A673 (cell line): ENCODE results near the gene CFAP206. TPM values are rescaled to one million over a fixed set of nuclear protein-coding genes. Genes with fewer than 3 reads are reported as not detected.

ENCODE experiments used
- BruUV-seq: library from RNA; stranded (reverse); fragments of 400-500 nt; replicated peaks from 2 replicates; lab custom pipeline; 2021; lab: Mats Ljungman, UMichigan
- CTCF ChIA-PET: fragments of 300-600 bp; sonication (Branson Sonifier 250); formaldehyde crosslinking; loops from one replicate; lab custom pipeline; 2022; ENCODE audit warnings: antibody characterized with exemption; lab: Charles Lee
- POLR2A ChIA-PET: fragments of 300-600 bp; sonication (Branson Sonifier 250); formaldehyde crosslinking; loops from one replicate; lab custom pipeline; 2022; ENCODE audit warnings: antibody characterized with exemption; ENCODE audit not compliant: low non-redundant PET; lab: Charles Lee
- DNase-seq: peaks from one replicate; pipeline ENCODE4 v3.0.0-alpha.2; 2015; ENCODE audit warnings: low spot score
- H3K27ac ChIP-seq: fragments of 200-600 bp; sonication (generic); 2 replicates; pipeline ENCODE4 v1.5.1; 2016; ENCODE audit warnings: mixed run types, low read depth, mild to moderate bottlenecking, mixed read lengths, antibody characterized with exemption, low read length; ENCODE audit not compliant: poor library complexity, severe bottlenecking
- H3K27me3 ChIP-seq: fragments of 200-600 bp; sonication (generic); replicated peaks from 2 replicates; pipeline ENCODE4 v1.6.1; 2017; ENCODE audit warnings: mixed run types, low read depth, mild to moderate bottlenecking, mixed read lengths, antibody characterized with exemption, low read length; ENCODE audit not compliant: insufficient read depth, poor library complexity
- H3K36me3 ChIP-seq: fragments of 200-600 bp; sonication (generic); 2 replicates; pipeline ENCODE4 v1.6.1; 2016; ENCODE audit warnings: mixed run types, mild to moderate bottlenecking, mixed read lengths, antibody characterized with exemption, low read length; ENCODE audit not compliant: insufficient read depth, poor library complexity, severe bottlenecking
- H3K4me1 ChIP-seq: fragments of 200-600 bp; sonication (generic); 2 replicates; pipeline ENCODE4 v1.6.1; 2017; ENCODE audit warnings: mixed run types, mild to moderate bottlenecking, mixed read lengths, antibody characterized with exemption, low read length; ENCODE audit not compliant: insufficient read depth, poor library complexity, severe bottlenecking
- H3K4me3 ChIP-seq: fragments of 200-600 bp; sonication (generic); 2 replicates; pipeline ENCODE4 v1.5.1; 2016; ENCODE audit warnings: low read depth, mixed run types, mild to moderate bottlenecking, mixed read lengths, low read length; ENCODE audit not compliant: poor library complexity, severe bottlenecking
- H3K9me3 ChIP-seq: fragments of 200-600 bp; sonication (generic); 2 replicates; pipeline ENCODE4 v1.6.1; 2016; ENCODE audit warnings: mixed run types, low read depth, mild to moderate bottlenecking, mixed read lengths, antibody characterized with exemption, low read length; ENCODE audit not compliant: poor library complexity, severe bottlenecking
- EZH2 ChIP-seq: fragments of 200-600 bp; sonication (generic); IDR thresholded peaks from 2 replicates; pipeline ENCODE4 v1.6.1; 2017; ENCODE audit warnings: borderline replicate concordance, low read depth, mild to moderate bottlenecking, mixed read lengths, antibody characterized with exemption, low read length; ENCODE audit not compliant: poor library complexity, severe bottlenecking
- intact Hi-C: fragments of 100-400 bp; cut with micrococcal nuclease; formaldehyde crosslinking; loops from one replicate; pipeline ENCODE4 v1.10.0; 2022; ENCODE audit not compliant: unreplicated experiment
- total RNA-seq: library from RNA; stranded (reverse); gene quantifications from 2 replicates; pipeline ENCODE4 v1.2.3, GENCODE V29; 2021
- TF ChIP-seq, protein P1 (sequence below): fragments of 300-800, 200-600 bp; sonication (generic); conservative IDR thresholded peaks from 2 replicates; pipeline ENCODE4 v1.5.1; 2017; ENCODE audit warnings: low read depth, mild to moderate bottlenecking, antibody characterized with exemption, low read length, moderate library complexity, mixed read lengths

CFAP206 gene
- total RNA-seq, 1 experiment from 2014 or later = not detected

DNA sequence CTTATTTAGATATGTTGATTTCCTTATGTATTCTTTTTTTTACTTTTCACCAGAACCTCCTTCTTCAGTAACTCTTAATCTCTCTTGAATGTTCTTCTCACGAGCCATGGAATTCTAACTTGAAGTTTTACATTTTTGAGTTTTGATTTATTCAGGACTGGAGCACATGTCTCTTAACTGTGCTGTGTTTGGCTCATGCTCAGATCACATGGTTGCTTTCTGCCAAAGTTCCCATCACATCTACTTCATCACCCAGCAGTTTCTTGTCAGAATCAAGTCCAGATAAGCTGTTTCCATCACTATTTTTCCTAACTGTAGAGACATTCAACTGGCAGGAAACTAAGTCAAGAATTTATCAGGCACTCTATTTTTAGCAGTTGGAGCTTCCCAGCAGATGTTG lies 96.7 kb downstream of the CFAP206 start:
- Histone ChIP-seq H3K4me1 (no peaks in the 10 kb centered on the region), H3K4me3 (no peak overlapping the region), H3K9me3 (no peaks in the 10 kb centered on the region), H3K27me3 (no peaks in the 10 kb centered on the region), H3K27ac (no peak overlapping the region), H3K36me3 (peaks cover 9% of the 10 kb centered on the region)
- DNase-seq = no peak
- ChIA-PET CTCF (no interaction called here), POLR2A (interaction anchor here (0.5 kb wide), 1 partner anchor 9 kb away, joined by 9 read pairs; no protein-coding TSS in a partner anchor)
- TF ChIP-seq, protein P1, sequence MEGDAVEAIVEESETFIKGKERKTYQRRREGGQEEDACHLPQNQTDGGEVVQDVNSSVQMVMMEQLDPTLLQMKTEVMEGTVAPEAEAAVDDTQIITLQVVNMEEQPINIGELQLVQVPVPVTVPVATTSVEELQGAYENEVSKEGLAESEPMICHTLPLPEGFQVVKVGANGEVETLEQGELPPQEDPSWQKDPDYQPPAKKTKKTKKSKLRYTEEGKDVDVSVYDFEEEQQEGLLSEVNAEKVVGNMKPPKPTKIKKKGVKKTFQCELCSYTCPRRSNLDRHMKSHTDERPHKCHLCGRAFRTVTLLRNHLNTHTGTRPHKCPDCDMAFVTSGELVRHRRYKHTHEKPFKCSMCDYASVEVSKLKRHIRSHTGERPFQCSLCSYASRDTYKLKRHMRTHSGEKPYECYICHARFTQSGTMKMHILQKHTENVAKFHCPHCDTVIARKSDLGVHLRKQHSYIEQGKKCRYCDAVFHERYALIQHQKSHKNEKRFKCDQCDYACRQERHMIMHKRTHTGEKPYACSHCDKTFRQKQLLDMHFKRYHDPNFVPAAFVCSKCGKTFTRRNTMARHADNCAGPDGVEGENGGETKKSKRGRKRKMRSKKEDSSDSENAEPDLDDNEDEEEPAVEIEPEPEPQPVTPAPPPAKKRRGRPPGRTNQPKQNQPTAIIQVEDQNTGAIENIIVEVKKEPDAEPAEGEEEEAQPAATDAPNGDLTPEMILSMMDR = no peak
- TF ChIP-seq EZH2 = no peak
- intact Hi-C loops = no loop called here
- no TSS peak for BruUV-seq

Other genes starting within 250 kb of the CFAP206 start
- 13.6 and 18.8 TPM in 2 replicates for gene SMIM8, start 85.4 kb upstream of the CFAP206 start, total RNA-seq
- gene GJB7, start 78.7 kb upstream of the CFAP206 start, total RNA-seq = not detected in 2 replicates
- gene C6orf163, start 63.2 kb upstream of the CFAP206 start, total RNA-seq = 2.1 TPM in 2 replicates
- 11.5 and 13.0 TPM in 2 replicates for gene SLC35A1, start 65.0 kb downstream of the CFAP206 start, total RNA-seq
- gene RARS2, start 182.0 kb downstream of the CFAP206 start, total RNA-seq = 44.3 and 47.2 TPM in 2 replicates
- gene ORC3, start 182.2 kb downstream of the CFAP206 start, total RNA-seq = 46.5 and 48.8 TPM in 2 replicates